HG02678 (cell line): ENCODE data around the gene SMAD5.

Experiments used
- ATAC-seq: cut with Tn5 transposase; IDR thresholded peaks from one replicate; pipeline ENCODE4 v1.9.1; 2021; ENCODE audit warnings: mild to moderate bottlenecking, moderate library complexity; ENCODE audit not compliant: unreplicated experiment

Gene SMAD5

DNA sequence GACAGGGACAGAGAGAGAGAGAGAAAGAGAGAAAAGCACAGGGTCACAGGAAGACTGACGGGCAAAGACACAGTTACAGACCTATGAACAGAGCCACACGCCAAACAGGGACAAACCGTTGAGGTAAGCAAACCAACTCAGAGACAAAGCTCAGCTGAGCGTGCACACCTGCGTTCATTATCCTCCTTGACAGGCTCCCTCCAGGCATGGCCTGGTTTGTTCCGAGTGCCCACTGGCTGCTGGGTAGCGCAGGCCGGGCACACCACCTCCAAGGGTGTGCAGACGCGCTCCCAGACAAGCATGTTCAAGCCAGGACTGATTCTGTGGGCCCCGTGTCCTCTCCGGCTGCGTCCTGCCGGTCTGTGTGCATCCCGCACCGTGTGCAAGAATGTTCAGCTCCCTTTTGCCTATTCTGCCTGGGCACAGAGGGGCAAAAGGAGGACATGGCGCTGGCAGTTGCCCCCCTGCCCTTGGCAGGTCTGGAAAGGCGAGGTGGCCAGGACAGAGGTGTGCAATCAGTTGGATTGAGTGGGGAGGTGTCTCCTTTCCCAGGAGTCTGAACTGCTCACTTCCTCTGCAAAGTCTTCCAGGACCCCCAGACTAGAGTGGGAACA lies 60.8 kb downstream of the SMAD5 start:
- ATAC-seq: no peak

DNA sequence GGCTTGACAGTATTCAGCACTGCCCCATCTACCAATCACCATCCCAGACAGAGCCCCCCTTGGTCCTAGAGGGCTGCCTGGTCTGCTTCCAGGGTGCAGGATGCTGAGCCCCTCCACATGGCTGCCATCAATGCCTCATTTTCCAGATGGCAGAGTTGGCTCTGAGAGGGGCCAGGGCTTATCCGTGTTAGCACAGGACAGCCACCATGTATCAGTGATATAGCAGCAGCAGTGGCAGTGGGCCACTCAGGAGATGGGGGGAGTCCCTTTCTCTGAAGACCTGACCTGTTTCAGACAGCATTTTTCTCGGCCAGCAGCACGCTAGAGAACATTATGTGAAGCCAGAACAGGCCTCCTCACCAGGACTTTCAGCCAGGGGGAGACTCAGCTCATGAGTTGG lies 61.9 kb downstream of the SMAD5 start:
- ATAC-seq: no peak

GRCh38 chr5:136195971-136196820 lies 63.6 kb downstream of the SMAD5 start:
- ATAC-seq: no peak

DNA sequence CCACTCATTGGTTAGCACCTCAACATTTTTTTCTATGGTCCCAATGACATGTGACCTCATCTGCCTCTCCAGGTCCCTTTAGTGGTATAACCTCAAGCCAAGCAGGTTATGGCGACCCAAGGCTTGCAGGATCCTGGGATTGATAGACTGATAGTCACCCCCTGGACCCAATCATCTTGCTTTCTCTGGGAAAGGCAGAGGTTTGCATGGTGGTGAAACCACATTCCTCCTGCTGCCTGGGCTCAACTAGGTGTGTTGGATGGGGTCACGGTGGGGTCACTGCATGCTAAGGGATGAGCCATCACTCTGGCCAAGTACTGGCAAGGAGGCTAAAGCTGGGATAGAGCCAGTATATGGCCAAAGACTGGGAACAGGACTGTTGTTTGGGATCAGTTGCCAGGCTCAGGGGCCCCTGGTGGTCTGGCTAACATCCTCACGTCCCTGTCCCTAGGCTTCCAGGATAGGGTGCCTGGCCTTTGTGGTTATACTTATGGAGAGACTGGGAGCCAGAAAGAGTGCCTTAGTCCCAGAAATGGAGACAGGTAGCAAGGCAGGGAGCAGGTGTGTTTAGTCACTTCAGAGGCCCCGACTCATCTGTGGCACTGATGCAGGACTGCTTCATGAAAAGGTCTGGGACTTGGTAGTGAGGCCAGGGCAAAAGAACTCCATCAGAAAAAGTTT lies 65.0 kb downstream of the SMAD5 start:
- ATAC-seq: no peak

- ATAC-seq: no peak
These were observed 65.8 kb downstream of the SMAD5 start for GRCh38 chr5:136198453-136198852.

- ATAC-seq: no peak
These were observed 66.8 kb downstream of the SMAD5 start for GRCh38 chr5:136199408-136199807.

DNA sequence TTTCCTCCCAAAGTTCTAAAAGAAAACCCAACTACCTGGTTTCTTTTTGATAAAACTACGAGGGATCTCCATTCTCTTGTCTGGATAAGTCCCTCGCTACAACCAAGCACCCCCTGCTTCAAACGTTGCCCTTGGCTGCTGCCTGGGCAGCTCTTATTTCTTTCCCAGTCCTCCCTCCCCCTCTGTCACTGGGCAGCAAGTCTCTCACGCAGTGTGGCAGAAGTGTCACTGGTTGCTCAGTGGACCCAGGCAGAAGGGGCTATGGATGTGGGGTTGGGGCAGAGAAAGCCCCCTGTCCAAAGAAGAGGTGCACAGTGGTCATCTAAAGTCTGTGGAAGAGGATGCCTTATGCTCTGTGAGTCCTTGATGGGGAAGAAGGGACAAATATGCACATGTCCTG lies 67.5 kb downstream of the SMAD5 start:
- no peak for ATAC-seq

DNA sequence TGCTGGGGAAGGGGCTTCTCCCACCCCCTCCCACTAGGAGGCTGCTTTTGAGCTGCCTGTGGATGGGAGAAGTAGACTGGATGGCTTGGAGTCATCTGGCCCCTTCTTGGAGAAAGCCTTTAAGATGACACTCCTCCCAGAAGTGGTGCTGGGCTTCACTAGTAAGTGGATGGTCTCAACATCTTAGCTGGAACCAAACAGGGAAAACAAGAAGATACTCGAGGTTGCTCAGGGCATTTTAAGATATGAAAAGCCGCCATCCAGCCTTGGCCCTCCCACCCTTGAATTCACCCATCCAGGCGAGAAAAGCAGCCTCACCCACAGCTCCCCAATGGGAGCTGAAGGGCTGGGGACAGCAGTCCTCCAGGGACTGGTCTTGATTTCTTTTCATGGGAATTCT lies 68.1 kb downstream of the SMAD5 start:
- ATAC-seq: no peak

DNA sequence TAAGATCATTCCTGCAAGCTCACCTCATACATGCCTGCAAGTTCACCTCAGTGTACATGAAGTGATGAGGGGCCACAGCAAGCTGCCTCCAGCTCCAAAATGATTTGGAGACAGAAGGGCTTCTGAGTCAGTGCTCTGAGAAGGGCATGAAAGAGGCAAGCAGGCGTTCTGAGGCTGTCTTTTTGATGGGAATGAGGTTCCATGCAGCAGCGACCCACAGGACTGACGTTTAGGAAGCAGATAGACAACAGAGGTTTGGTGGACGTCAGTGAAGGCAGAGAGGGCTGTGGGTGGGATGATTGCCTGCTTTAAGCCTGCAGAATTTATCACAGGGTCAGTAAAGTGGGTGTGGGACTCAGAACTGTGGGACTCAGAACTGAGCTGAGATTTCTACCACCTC lies 69.2 kb downstream of the SMAD5 start:
- no peak for ATAC-seq

GRCh38 chr5:136202469-136203205 lies 70.0 kb downstream of the SMAD5 start:
- ATAC-seq: no peak

DNA sequence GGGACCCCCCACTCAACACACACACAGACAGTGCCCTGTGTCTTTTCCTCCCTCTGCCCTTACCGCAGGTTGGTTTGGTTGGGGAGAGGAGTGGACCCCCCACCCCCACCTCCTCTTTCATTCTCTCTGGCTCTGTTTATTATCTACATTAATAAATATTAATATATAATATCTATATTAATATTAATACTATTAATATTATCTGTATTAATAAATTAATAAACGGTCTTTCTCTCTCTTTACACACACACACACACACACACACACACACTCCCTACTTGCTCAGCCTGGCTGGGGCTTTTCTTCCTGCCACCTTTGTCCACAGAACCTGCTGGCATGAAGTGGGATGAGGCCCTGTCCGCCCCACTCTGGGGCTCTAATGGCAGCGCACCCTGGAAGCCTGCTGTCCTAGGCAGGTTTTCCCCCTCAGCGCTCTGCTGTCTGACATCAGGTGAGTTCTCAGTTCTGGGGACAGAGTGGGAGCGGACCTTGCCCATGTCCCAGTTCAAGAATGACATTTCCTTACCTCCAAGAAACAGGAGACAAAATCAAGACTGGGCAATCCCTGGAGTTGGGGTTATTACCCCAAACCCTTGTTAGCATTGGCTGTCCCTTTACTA lies 70.8 kb downstream of the SMAD5 start:
- no peak for ATAC-seq

- ATAC-seq: no peak
These were observed 72.5 kb downstream of the SMAD5 start for GRCh38 chr5:136205061-136205702.

GRCh38 chr5:136205941-136206340 lies 73.3 kb downstream of the SMAD5 start:
- ATAC-seq: no peak

- ATAC-seq: no peak
These were observed 73.7 kb downstream of the SMAD5 start for GRCh38 chr5:136206361-136206760.

DNA sequence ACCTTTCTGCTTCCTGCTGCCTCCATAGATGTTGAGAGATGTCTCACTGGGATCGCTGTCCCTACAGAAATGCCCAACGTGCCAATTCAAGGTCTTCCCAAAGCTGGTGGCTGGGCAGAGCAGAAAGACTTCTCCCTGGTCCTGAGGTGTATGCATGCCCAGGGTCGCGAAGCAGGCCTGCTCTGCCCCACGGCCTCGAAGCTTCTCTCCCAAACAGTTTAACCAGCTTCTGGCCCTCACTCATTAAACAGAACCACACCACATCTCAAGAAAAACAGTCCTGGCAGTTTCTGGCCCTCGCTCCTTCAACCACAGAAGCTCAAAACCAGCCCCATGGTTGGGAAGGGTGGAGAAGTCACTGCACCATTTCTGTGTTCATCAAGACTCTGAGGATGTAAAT lies 75.0 kb downstream of the SMAD5 start:
- no peak for ATAC-seq

DNA sequence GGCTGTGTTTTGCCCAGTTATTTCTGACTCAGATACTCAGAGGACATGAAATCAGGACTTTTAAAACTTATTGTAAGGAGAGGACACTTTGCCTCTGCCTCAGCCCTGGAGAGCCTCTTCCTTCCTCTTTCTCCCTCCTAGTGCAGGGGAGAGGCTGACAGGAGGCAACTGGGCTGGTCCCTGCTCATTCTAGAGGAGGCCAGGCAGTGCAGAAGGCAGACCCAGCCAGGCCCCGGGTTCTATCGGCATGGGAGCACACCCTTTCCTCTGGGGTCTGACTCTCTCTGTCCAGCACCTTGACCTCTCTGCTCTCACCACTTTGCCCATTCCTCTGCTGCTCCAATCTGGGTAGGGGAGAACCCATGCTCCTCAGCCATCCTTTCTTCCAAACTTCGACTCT lies 76.3 kb downstream of the SMAD5 start:
- ATAC-seq: no peak

GRCh38 chr5:136209346-136209910 lies 76.8 kb downstream of the SMAD5 start:
- no peak for ATAC-seq

DNA sequence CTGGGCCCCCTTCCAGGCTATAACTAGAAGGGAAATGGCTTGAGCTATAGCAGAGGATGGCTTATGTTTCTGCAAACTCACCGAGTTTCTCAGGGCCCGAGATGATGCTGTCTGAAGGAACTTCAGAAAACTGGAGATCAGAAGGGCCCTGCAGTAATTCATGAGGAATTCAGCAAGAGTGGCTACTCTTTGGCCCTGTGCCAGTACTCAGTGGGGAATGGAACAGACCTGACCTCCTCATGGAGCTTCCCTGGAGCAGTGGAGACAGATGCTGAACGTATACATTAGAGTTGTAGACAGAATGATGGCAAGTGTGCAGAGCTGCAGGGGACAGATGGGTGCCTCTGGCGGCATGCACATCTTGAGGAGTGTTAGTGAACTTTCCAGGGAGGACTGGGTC lies 77.6 kb downstream of the SMAD5 start:
- ATAC-seq: no peak

- no peak for ATAC-seq
These were observed 78.8 kb downstream of the SMAD5 start for GRCh38 chr5:136211282-136212040.
